KMS-11 (cell line): ENCODE measurements around the gene PRSS21.

Experiments used
- H2AFZ ChIP-seq: fragments of 200-600 bp; sonication (generic); 2 replicates; pipeline ENCODE4 v1.6.1; 2016; ENCODE audit warnings: antibody characterized with exemption, mixed run types, low read depth
- H3K27ac ChIP-seq: fragments of 200-600 bp; sonication (generic); 2 replicates; pipeline ENCODE4 v1.6.1; 2016; ENCODE audit warnings: mild to moderate bottlenecking, mixed run types
- H3K27me3 ChIP-seq: fragments of 200-600 bp; sonication (generic); 2 replicates; pipeline ENCODE4 v1.6.1; 2017; ENCODE audit warnings: mild to moderate bottlenecking, low read depth, mixed run types, moderate library complexity; ENCODE audit not compliant: insufficient read depth
- H3K36me3 ChIP-seq: fragments of 200-600 bp; sonication (generic); 2 replicates; pipeline ENCODE4 v1.6.1; 2017; ENCODE audit warnings: mild to moderate bottlenecking, mixed run types; ENCODE audit not compliant: insufficient read depth
- H3K4me1 ChIP-seq: fragments of 200-600 bp; sonication (generic); 2 replicates; pipeline ENCODE4 v1.6.1; 2016; ENCODE audit warnings: mild to moderate bottlenecking, low read depth, mixed run types; ENCODE audit not compliant: poor library complexity, severe bottlenecking
- H3K4me2 ChIP-seq: fragments of 200-600 bp; sonication (generic); 2 replicates; pipeline ENCODE4 v1.7.0; 2016; ENCODE audit warnings: mild to moderate bottlenecking, mixed run types
- H3K4me3 ChIP-seq: fragments of 200-600 bp; sonication (generic); IDR thresholded peaks from 2 replicates; pipeline ENCODE4 v1.6.1; 2017; ENCODE audit warnings: low read depth, low read length, mixed read lengths; ENCODE audit not compliant: insufficient read depth
- H3K79me2 ChIP-seq: fragments of 200-600 bp; sonication (generic); 2 replicates; pipeline ENCODE4 v1.6.1; 2016; ENCODE audit warnings: low read depth, mixed run types; ENCODE audit not compliant: insufficient read depth
- H3K9ac ChIP-seq: fragments of 200-600 bp; sonication (generic); 2 replicates; pipeline ENCODE4 v1.6.1; 2016; ENCODE audit warnings: mild to moderate bottlenecking, mixed run types
- H4K20me1 ChIP-seq: fragments of 200-600 bp; sonication (generic); 2 replicates; pipeline ENCODE4 v1.6.1; 2016; ENCODE audit warnings: mild to moderate bottlenecking, mixed run types; ENCODE audit not compliant: insufficient read depth
- TF ChIP-seq, protein P1 (sequence below): fragments of 200-600 bp; sonication (generic); conservative IDR thresholded peaks from 2 replicates; pipeline ENCODE4 v1.6.1; 2017; ENCODE audit warnings: low read depth, mild to moderate bottlenecking, antibody characterized with exemption, low read length, moderate library complexity, mixed read lengths

Gene PRSS21

DNA sequence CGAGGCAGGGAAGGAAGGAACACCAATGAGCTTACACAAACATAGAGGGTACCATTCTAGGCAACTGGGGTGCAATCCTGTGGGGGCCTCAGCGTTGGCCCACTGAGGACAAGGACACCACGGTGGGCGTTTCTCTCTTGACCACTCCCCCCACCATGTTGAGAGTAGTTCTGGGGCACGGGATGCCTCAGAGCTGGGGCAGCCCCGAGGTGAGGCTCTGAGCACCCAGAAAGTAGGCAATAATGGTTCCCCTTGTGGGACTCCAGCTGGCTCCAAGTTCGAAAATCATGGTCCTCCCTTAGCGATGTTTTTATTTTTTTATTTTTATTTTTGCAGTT is 5.1 kb downstream of the PRSS21 start:
- no peak overlapping the region for H3K4me3 ChIP-seq
- H3K9ac ChIP-seq: no peak overlapping the region
- TF ChIP-seq, protein P1, sequence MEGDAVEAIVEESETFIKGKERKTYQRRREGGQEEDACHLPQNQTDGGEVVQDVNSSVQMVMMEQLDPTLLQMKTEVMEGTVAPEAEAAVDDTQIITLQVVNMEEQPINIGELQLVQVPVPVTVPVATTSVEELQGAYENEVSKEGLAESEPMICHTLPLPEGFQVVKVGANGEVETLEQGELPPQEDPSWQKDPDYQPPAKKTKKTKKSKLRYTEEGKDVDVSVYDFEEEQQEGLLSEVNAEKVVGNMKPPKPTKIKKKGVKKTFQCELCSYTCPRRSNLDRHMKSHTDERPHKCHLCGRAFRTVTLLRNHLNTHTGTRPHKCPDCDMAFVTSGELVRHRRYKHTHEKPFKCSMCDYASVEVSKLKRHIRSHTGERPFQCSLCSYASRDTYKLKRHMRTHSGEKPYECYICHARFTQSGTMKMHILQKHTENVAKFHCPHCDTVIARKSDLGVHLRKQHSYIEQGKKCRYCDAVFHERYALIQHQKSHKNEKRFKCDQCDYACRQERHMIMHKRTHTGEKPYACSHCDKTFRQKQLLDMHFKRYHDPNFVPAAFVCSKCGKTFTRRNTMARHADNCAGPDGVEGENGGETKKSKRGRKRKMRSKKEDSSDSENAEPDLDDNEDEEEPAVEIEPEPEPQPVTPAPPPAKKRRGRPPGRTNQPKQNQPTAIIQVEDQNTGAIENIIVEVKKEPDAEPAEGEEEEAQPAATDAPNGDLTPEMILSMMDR: no peak
- no peak overlapping the region for H2AFZ ChIP-seq
- H4K20me1 ChIP-seq: no peaks in the 10 kb centered on the region
- no peak overlapping the region for H3K27ac ChIP-seq
- no peaks in the 10 kb centered on the region for H3K4me1 ChIP-seq
- no peaks in the 10 kb centered on the region for H3K79me2 ChIP-seq
- H3K36me3 ChIP-seq: no peaks in the 10 kb centered on the region
- H3K4me2 ChIP-seq: no peak overlapping the region
- peaks cover 93% of the 10 kb centered on the region for H3K27me3 ChIP-seq

DNA sequence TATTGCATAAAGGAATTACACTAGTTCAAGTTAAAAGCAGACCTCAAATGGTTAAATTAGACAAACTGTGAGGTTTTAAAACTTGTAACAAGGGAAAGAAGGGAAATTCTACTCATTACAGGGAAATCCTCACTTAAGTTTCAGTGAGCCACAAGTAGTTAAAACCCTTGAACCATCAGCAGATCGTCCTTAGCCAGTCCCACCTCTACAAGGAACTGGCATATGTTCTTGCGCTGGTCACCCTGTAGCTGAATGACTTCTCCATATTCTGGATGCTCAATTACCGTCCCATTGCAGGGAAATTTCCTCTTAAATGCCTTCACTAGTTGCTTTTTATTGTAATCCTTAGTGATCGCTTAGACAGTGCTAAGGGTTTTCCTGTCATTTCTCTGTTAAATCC is 5.5 kb downstream of the PRSS21 start:
- no peak overlapping the region for H3K9ac ChIP-seq
- TF ChIP-seq, protein P1: no peak
- H4K20me1 ChIP-seq: no peaks in the 10 kb centered on the region
- H3K27ac ChIP-seq: no peak overlapping the region
- H3K4me1 ChIP-seq: no peaks in the 10 kb centered on the region
- no peaks in the 10 kb centered on the region for H3K36me3 ChIP-seq
- no peak overlapping the region for H3K4me2 ChIP-seq
- no peak overlapping the region for H2AFZ ChIP-seq
- H3K27me3 ChIP-seq: peaks cover 96% of the 10 kb centered on the region
- no peak overlapping the region for H3K4me3 ChIP-seq
- no peaks in the 10 kb centered on the region for H3K79me2 ChIP-seq

DNA sequence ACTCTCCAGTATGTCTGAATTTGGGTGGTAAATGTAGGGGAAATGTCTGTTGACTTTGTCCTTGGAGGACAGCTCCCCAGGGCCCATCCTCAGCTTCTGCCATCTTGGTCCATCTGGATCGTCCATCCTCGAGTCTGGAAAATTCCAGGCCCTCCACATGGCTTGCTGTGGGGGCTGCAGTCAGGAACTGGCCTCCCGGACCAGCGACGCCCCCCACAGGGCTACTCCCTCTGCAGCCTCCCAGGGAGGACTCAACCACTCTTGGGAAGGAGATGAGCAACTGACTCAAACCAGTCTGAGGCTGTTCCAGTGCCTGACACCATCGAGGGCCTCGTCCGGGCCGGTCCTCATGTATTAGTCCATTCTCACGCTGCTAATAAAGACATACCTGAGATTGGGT is 7.6 kb downstream of the PRSS21 start:
- H3K4me2 ChIP-seq: no peak overlapping the region
- no peak overlapping the region for H3K4me3 ChIP-seq
- TF ChIP-seq, protein P1: no peak
- no peak overlapping the region for H2AFZ ChIP-seq
- H3K79me2 ChIP-seq: no peaks in the 10 kb centered on the region
- H4K20me1 ChIP-seq: no peaks in the 10 kb centered on the region
- H3K4me1 ChIP-seq: no peaks in the 10 kb centered on the region
- peaks cover 100% of the 10 kb centered on the region for H3K27me3 ChIP-seq
- H3K36me3 ChIP-seq: no peaks in the 10 kb centered on the region
- H3K9ac ChIP-seq: no peak overlapping the region
- no peak overlapping the region for H3K27ac ChIP-seq

DNA sequence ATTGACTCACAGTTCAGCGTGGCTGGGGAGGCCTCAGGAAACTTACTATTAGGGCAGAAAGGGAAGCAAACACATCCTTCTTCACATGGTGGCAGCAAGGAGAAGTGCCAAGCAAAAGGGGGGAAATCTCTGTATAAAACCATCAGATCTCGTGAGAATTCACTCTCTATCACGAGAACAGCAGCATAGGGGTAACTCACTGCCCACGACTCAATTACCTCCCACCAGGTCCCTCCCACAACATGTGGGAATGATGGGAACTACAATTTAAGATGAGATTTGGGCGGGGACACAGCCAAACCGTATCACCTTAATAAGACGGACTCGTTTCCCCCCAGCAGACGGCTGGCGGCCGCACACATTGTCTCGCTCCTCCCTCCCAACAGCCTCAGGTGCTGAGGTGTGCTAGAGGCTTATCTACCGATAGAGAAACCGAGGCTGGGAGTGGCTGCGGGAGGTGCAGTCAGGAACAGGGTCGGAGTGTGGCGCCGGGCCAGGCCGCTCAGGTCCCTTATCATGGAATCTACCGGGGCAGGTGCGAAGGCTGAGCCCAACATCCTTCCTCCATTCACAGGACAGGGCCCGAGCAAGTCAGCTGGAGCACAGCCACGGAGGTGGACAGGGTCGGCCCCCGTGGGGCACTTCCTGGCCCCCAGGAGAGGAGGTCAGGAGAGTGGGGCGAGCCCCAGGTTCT is 8.2 kb downstream of the PRSS21 start:
- H3K4me3 ChIP-seq: no peak overlapping the region
- no peak overlapping the region for H3K4me2 ChIP-seq
- TF ChIP-seq, protein P1: no peak

More for the DNA sequence above, 8.2 kb downstream of the PRSS21 start:
- Histone ChIP-seq H4K20me1 (no peaks in the 10 kb centered on the region), H2AFZ (no peak overlapping the region), H3K27ac (no peak overlapping the region), H3K4me1 (no peaks in the 10 kb centered on the region), H3K36me3 (no peaks in the 10 kb centered on the region), H3K27me3 (peaks cover 100% of the 10 kb centered on the region), H3K79me2 (no peaks in the 10 kb centered on the region), H3K9ac (no peak overlapping the region)
